PFSK-1 (cell line): ENCODE measurements around the gene TMEM161A.

ENCODE experiments used
- FOXP2 ChIP-seq: optimal IDR thresholded peaks from 2 replicates; pipeline ENCODE3; 2011; ENCODE audit warnings: borderline replicate concordance, control low read depth, inconsistent platforms; ENCODE audit not compliant: insufficient read depth; ENCODE audit errors: extremely low read length, extremely low read depth
- POLR2AphosphoS5 ChIP-seq: IDR thresholded peaks from 2 replicates; pipeline ENCODE4 v1.6.1; 2012; ENCODE audit warnings: low read depth, mild to moderate bottlenecking, control low read depth, low read length, moderate library complexity
- REST ChIP-seq, 2 experiments: IDR thresholded peaks; 2 replicates each; pipeline versions ENCODE4 v1.6.1 to v1.8.0; 2011 to 2012; ENCODE audit warnings: low read depth in 2 of 2, low read length in 2 of 2, control low read depth in 1 of 2, inconsistent platforms in 1 of 2, mild to moderate bottlenecking in 1 of 2, moderate library complexity in 1 of 2; ENCODE audit not compliant: insufficient read depth in 1 of 2
- SIN3A ChIP-seq: IDR thresholded peaks from 2 replicates; pipeline ENCODE4 v1.6.1; 2012; ENCODE audit warnings: mild to moderate bottlenecking, low read length, moderate library complexity, borderline replicate concordance; ENCODE audit not compliant: insufficient read depth
- TAF1 ChIP-seq: IDR thresholded peaks from 2 replicates; pipeline ENCODE4 v1.6.1; 2012; ENCODE audit warnings: low read length, control low read depth, borderline replicate concordance; ENCODE audit not compliant: insufficient read depth

- TF ChIP-seq POLR2AphosphoS5 (no peak), TAF1 (no peak), REST (IDR thresholded peaks at IDR 0.05; ENCODE audit: insufficient read depth in 1 of 2, low read depth in 2 of 2, low read length in 2 of 2) (no peak), SIN3A (no peak), FOXP2 (no peak)
Measured at GRCh38 chr19:19122902-19123301, 15.4 kb downstream of the TMEM161A start.
